Muscle layer of colon (tissue), 2 donors: ENCODE results near the gene KDM4C.

Experiments used
- H3K27ac ChIP-seq: one replicate; pipeline ENCODE4 v1.7.0; 2013; ENCODE audit warnings: low read depth, mild to moderate bottlenecking, low read length, moderate library complexity
- H3K27me3 ChIP-seq, 2 donors: one replicate each; pipeline ENCODE4 v1.7.0; 2013; ENCODE audit warnings: low read length in 2 of 2, mild to moderate bottlenecking in 2 of 2; ENCODE audit not compliant: insufficient read depth in 2 of 2, control insufficient read depth in 1 of 2
- H3K36me3 ChIP-seq: one replicate; pipeline ENCODE4 v1.7.0; 2013; ENCODE audit warnings: mild to moderate bottlenecking, low read length; ENCODE audit not compliant: insufficient read depth
- H3K4me1 ChIP-seq: one replicate; pipeline ENCODE4 v1.7.0; 2013; ENCODE audit warnings: mild to moderate bottlenecking, low read length; ENCODE audit not compliant: insufficient read depth
- H3K4me3 ChIP-seq, 2 donors: one replicate each; pipeline ENCODE4 v1.7.0; 2013; ENCODE audit warnings: low read length in 2 of 2, low read depth in 1 of 2, mild to moderate bottlenecking in 1 of 2, moderate library complexity in 1 of 2
- H3K9ac ChIP-seq: one replicate; pipeline ENCODE4 v1.7.0; 2013; ENCODE audit warnings: low read length
- H3K9me3 ChIP-seq: one replicate; pipeline ENCODE4 v1.7.0; 2013; ENCODE audit warnings: mild to moderate bottlenecking, low read length
- donor health status: abdominal sarcoma.
- donor health status: Adenocarcinoma of cecum.

The KDM4C gene

GRCh38 chr9:6870650-6871477 lies 113.1 kb downstream of the KDM4C start:
- Histone ChIP-seq H3K4me1 (peaks cover 8% of the 10 kb centered on the region), H3K36me3 (no peaks in the 10 kb centered on the region), H3K27me3 (no peaks in the 10 kb centered on the region), H3K27ac (no peak overlapping the region), H3K4me3 (no peak overlapping the region), H3K9ac (no peak overlapping the region), H3K9me3 (no peaks in the 10 kb centered on the region)

GRCh38 chr9:6873857-6874256 lies 116.1 kb downstream of the KDM4C start:
- no peaks in the 10 kb centered on the region for H3K36me3 ChIP-seq
- no peaks in the 10 kb centered on the region for H3K27me3 ChIP-seq
- no peak overlapping the region for H3K27ac ChIP-seq
- H3K9me3 ChIP-seq: no peaks in the 10 kb centered on the region
- no peak overlapping the region for H3K4me3 ChIP-seq
- H3K9ac ChIP-seq: no peak overlapping the region
- H3K4me1 ChIP-seq: peaks cover 8% of the 10 kb centered on the region

- Histone ChIP-seq H3K4me1 (no peaks in the 10 kb centered on the region), H3K27me3 (no peaks in the 10 kb centered on the region), H3K27ac (no peak overlapping the region), H3K9me3 (no peaks in the 10 kb centered on the region), H3K9ac (no peak overlapping the region), H3K4me3 (no peak overlapping the region), H3K36me3 (no peaks in the 10 kb centered on the region)
These were observed 118.6 kb downstream of the KDM4C start for GRCh38 chr9:6876195-6876894.

GRCh38 chr9:6877671-6878161 lies 119.9 kb downstream of the KDM4C start:
- Histone ChIP-seq H3K9me3 (no peaks in the 10 kb centered on the region), H3K4me3 (no peak overlapping the region), H3K36me3 (no peaks in the 10 kb centered on the region), H3K9ac (no peak overlapping the region), H3K4me1 (no peaks in the 10 kb centered on the region), H3K27me3 (no peaks in the 10 kb centered on the region), H3K27ac (no peak overlapping the region)

GRCh38 chr9:6880626-6881025 lies 122.9 kb downstream of the KDM4C start:
- H3K27me3 ChIP-seq: no peaks in the 10 kb centered on the region
- no peak overlapping the region for H3K9ac ChIP-seq
- H3K27ac ChIP-seq: no peak overlapping the region
- H3K36me3 ChIP-seq: no peaks in the 10 kb centered on the region
- H3K9me3 ChIP-seq: no peaks in the 10 kb centered on the region
- no peak overlapping the region for H3K4me3 ChIP-seq
- H3K4me1 ChIP-seq: no peaks in the 10 kb centered on the region

- Histone ChIP-seq H3K36me3 (no peaks in the 10 kb centered on the region), H3K27me3 (no peaks in the 10 kb centered on the region), H3K27ac (no peak overlapping the region)
These were observed 126.3 kb downstream of the KDM4C start for GRCh38 chr9:6884101-6884500.

GRCh38 chr9:6884990-6885389 lies 127.2 kb downstream of the KDM4C start:
- H3K4me3 ChIP-seq: no peak overlapping the region
- no peaks in the 10 kb centered on the region for H3K27me3 ChIP-seq
- H3K9ac ChIP-seq: no peak overlapping the region
- no peaks in the 10 kb centered on the region for H3K36me3 ChIP-seq
- H3K4me1 ChIP-seq: no peaks in the 10 kb centered on the region
- no peak overlapping the region for H3K27ac ChIP-seq
- no peaks in the 10 kb centered on the region for H3K9me3 ChIP-seq

More at GRCh38 chr9:6884101-6884500, 126.3 kb downstream of the KDM4C start:
- Histone ChIP-seq H3K9ac (no peak overlapping the region), H3K9me3 (no peaks in the 10 kb centered on the region), H3K4me3 (no peak overlapping the region), H3K4me1 (no peaks in the 10 kb centered on the region)

GRCh38 chr9:6887051-6887450 lies 129.3 kb downstream of the KDM4C start:
- Histone ChIP-seq H3K9me3 (no peaks in the 10 kb centered on the region), H3K4me1 (no peaks in the 10 kb centered on the region)

GRCh38 chr9:6889868-6890267 lies 132.1 kb downstream of the KDM4C start:
- H3K27ac ChIP-seq: no peak overlapping the region
- no peaks in the 10 kb centered on the region for H3K4me1 ChIP-seq
- H3K36me3 ChIP-seq: peaks cover 15% of the 10 kb centered on the region
- H3K27me3 ChIP-seq: no peaks in the 10 kb centered on the region
- no peak overlapping the region for H3K9ac ChIP-seq
- H3K4me3 ChIP-seq: no peak overlapping the region
- H3K9me3 ChIP-seq: no peaks in the 10 kb centered on the region

More at GRCh38 chr9:6887051-6887450, 129.3 kb downstream of the KDM4C start:
- Histone ChIP-seq H3K9ac (no peak overlapping the region), H3K27me3 (no peaks in the 10 kb centered on the region), H3K27ac (no peak overlapping the region), H3K36me3 (no peaks in the 10 kb centered on the region), H3K4me3 (no peak overlapping the region)

- Histone ChIP-seq H3K4me3 (no peak overlapping the region), H3K27me3 (no peaks in the 10 kb centered on the region), H3K36me3 (peaks cover 15% of the 10 kb centered on the region), H3K9me3 (no peaks in the 10 kb centered on the region), H3K9ac (no peak overlapping the region), H3K4me1 (no peaks in the 10 kb centered on the region), H3K27ac (no peak overlapping the region)
These were observed 135.8 kb downstream of the KDM4C start for GRCh38 chr9:6893350-6894131.

- Histone ChIP-seq H3K9ac (no peak overlapping the region), H3K27me3 (no peaks in the 10 kb centered on the region), H3K27ac (no peak overlapping the region), H3K36me3 (peaks cover 15% of the 10 kb centered on the region), H3K4me1 (no peaks in the 10 kb centered on the region), H3K4me3 (no peak overlapping the region), H3K9me3 (no peaks in the 10 kb centered on the region)
These were observed 136.4 kb downstream of the KDM4C start for GRCh38 chr9:6894135-6894534.
